ENCODE results near the gene NTRK1.

The NTRK1 gene

DNA sequence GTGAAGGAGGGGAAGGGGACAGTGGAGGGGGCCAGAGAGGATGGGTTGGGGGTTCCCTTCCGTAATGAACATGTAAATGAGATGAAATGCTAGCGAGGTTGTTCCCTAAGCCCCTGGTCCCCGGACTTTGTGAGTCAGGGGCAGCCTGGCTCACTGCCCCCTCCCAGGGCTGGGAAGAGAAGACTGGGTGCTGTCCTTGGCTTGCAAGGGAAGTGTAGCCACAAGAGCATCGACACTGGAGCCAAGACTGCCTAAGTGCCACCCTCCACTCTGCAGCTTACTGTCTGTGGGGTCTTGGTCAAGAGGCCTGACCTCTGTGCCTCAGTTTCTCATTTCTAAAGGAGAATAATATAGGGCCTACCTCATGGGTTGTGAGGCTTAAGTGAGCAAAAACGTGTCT, 33.3 kb downstream of the NTRK1 start:
- no peak for ATAC-seq
- TF ChIP-seq ZNF70 (CRISPR knock-in tag; IDR thresholded peaks at IDR 0.05) (no peak), ISL1 (CRISPR knock-in tag; IDR thresholded peaks at IDR 0.05) (no peak), SNAI2 (CRISPR knock-in tag; IDR thresholded peaks at IDR 0.05) (no peak), PATZ1 (CRISPR knock-in tag; IDR thresholded peaks at IDR 0.05; ENCODE audit: borderline replicate concordance) (no peak), RARB (CRISPR knock-in tag; IDR thresholded peaks at IDR 0.05) (no peak), GLIS3 (CRISPR knock-in tag; IDR thresholded peaks at IDR 0.05) (no peak), ZNF8 (CRISPR knock-in tag; IDR thresholded peaks at IDR 0.05) (no peak), BACH2 (CRISPR knock-in tag; IDR thresholded peaks at IDR 0.05; ENCODE audit: borderline replicate concordance) (no peak), POU6F1 (CRISPR knock-in tag; IDR thresholded peaks at IDR 0.05; ENCODE audit: borderline replicate concordance, low read depth) (no peak), CSDC2 (CRISPR knock-in tag; IDR thresholded peaks at IDR 0.05) (no peak), TOX (CRISPR knock-in tag; IDR thresholded peaks at IDR 0.05; ENCODE audit: borderline replicate concordance) (no peak), ZFP30 (CRISPR knock-in tag; IDR thresholded peaks at IDR 0.05) (no peak), ARNTL (CRISPR knock-in tag; IDR thresholded peaks at IDR 0.05; ENCODE audit: borderline replicate concordance, low read depth) (no peak)
- TF ChIP-seq, protein P1, sequence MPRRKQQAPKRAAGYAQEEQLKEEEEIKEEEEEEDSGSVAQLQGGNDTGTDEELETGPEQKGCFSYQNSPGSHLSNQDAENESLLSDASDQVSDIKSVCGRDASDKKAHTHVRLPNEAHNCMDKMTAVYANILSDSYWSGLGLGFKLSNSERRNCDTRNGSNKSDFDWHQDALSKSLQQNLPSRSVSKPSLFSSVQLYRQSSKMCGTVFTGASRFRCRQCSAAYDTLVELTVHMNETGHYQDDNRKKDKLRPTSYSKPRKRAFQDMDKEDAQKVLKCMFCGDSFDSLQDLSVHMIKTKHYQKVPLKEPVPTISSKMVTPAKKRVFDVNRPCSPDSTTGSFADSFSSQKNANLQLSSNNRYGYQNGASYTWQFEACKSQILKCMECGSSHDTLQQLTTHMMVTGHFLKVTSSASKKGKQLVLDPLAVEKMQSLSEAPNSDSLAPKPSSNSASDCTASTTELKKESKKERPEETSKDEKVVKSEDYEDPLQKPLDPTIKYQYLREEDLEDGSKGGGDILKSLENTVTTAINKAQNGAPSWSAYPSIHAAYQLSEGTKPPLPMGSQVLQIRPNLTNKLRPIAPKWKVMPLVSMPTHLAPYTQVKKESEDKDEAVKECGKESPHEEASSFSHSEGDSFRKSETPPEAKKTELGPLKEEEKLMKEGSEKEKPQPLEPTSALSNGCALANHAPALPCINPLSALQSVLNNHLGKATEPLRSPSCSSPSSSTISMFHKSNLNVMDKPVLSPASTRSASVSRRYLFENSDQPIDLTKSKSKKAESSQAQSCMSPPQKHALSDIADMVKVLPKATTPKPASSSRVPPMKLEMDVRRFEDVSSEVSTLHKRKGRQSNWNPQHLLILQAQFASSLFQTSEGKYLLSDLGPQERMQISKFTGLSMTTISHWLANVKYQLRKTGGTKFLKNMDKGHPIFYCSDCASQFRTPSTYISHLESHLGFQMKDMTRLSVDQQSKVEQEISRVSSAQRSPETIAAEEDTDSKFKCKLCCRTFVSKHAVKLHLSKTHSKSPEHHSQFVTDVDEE (CRISPR knock-in tag; IDR thresholded peaks at IDR 0.05) = no peak

DNA sequence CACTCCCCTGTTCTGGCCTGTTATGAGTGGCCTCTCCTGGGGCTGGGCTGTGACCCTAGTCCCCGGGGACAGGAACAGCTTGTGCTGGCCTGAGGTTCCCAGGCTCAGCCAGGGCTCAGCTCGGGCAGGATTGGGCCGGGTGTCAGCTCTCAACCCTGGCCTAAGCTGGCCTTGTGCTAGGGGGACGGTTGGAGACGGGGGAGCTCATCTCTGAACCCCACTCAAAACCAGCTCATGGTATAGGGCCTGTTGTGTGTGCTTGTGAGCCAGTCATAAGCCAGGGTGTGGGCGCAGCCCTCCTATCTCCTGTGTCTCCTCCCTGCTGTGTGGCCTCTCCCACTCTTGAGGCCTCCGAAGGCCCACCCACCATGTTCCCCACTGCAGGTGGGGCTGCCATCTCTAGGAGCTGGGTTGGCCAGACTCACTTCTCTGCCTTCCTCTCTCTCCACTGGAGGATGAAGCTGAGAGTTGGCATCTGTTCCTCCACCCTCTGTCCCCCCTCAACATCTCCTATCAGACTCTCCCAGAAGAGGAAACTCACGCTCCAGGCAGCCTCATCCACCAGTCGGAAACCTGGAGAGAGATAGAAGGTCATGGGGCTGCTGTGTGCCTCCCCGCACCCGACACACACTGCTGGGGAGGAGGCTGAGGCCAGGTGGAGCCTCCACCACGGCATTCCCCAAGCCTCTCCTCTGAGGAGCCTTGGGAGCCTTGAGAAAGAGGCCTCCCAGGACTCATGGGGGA, 34.2 kb downstream of the NTRK1 start:
- no peak for ATAC-seq

GRCh38 chr1:156895455-156895812, 34.8 kb downstream of the NTRK1 start:
- ATAC-seq = no peak
- TF ChIP-seq TOX (CRISPR knock-in tag; IDR thresholded peaks at IDR 0.05; ENCODE audit: borderline replicate concordance) = no peak

More for the DNA sequence above, 34.2 kb downstream of the NTRK1 start:
- TF ChIP-seq, protein P2, sequence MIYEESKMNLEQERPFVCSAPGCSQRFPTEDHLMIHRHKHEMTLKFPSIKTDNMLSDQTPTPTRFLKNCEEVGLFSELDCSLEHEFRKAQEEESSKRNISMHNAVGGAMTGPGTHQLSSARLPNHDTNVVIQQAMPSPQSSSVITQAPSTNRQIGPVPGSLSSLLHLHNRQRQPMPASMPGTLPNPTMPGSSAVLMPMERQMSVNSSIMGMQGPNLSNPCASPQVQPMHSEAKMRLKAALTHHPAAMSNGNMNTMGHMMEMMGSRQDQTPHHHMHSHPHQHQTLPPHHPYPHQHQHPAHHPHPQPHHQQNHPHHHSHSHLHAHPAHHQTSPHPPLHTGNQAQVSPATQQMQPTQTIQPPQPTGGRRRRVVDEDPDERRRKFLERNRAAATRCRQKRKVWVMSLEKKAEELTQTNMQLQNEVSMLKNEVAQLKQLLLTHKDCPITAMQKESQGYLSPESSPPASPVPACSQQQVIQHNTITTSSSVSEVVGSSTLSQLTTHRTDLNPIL (CRISPR knock-in tag; IDR thresholded peaks at IDR 0.05; ENCODE audit: low read depth) = no peak

GRCh38 chr1:156895927-156896326, 35.3 kb downstream of the NTRK1 start:
- TF ChIP-seq ZNF8 (CRISPR knock-in tag; IDR thresholded peaks at IDR 0.05) (no peak), SNAI2 (CRISPR knock-in tag; IDR thresholded peaks at IDR 0.05) (no peak), TCF4 (CRISPR knock-in tag; IDR thresholded peaks at IDR 0.05; ENCODE audit: borderline replicate concordance) (no peak), ZFP30 (CRISPR knock-in tag; IDR thresholded peaks at IDR 0.05) (no peak), ISL1 (CRISPR knock-in tag; IDR thresholded peaks at IDR 0.05) (no peak), OSR1 (CRISPR knock-in tag; IDR thresholded peaks at IDR 0.05) (no peak), ARNTL (CRISPR knock-in tag; IDR thresholded peaks at IDR 0.05; ENCODE audit: borderline replicate concordance, low read depth) (no peak), POU6F1 (CRISPR knock-in tag; IDR thresholded peaks at IDR 0.05; ENCODE audit: borderline replicate concordance, low read depth) (no peak), RARB (CRISPR knock-in tag; IDR thresholded peaks at IDR 0.05) (no peak), GLIS3 (CRISPR knock-in tag; IDR thresholded peaks at IDR 0.05) (no peak), ZC3H10 (CRISPR knock-in tag; IDR thresholded peaks at IDR 0.05) (no peak), ZNF70 (CRISPR knock-in tag; IDR thresholded peaks at IDR 0.05) (no peak), TOX (CRISPR knock-in tag; IDR thresholded peaks at IDR 0.05; ENCODE audit: borderline replicate concordance) (no peak), BACH2 (CRISPR knock-in tag; IDR thresholded peaks at IDR 0.05; ENCODE audit: borderline replicate concordance) (no peak), PPARA (CRISPR knock-in tag; IDR thresholded peaks at IDR 0.05; ENCODE audit: borderline replicate concordance) (no peak)
- TF ChIP-seq, protein P2 (CRISPR knock-in tag; IDR thresholded peaks at IDR 0.05; ENCODE audit: low read depth) = no peak
- ATAC-seq = no peak

Measured in SK-N-SH treated with all-trans-retinoic acid at 6 μM for 48 hours (cell line).